NB4 (cell line): Measurements from ENCODE around the gene NEUROD4.
"Not testable (repeated sequence)": the region's sequence is repeated elsewhere in the genome, so short reads cannot be mapped to it uniquely, and the experiment has no call there.

Experiments used
- CTCF ChIP-seq: IDR thresholded peaks from one replicate; pipeline ENCODE4 v1.5.1; 2012; ENCODE audit warnings: low read depth, low read length
- MYC ChIP-seq: IDR thresholded peaks from 2 replicates; pipeline ENCODE4 v1.6.1; 2011; ENCODE audit warnings: low read depth, low read length
- POLR2A ChIP-seq: IDR thresholded peaks from 2 replicates; pipeline ENCODE4 v1.6.1; 2011; ENCODE audit warnings: mild to moderate bottlenecking; ENCODE audit not compliant: insufficient read length; ENCODE audit errors: extremely low read depth

GRCh38 chr12:54986773-54987172, 33.0 kb upstream of the NEUROD4 start:
- TF ChIP-seq CTCF, POLR2A, MYC: not testable (repeated sequence)
